HG03457 (cell line): ENCODE data around the gene ETFA.

Experiments
- ATAC-seq: cut with Tn5 transposase; IDR thresholded peaks from one replicate; pipeline ENCODE4 v1.9.1; 2021; ENCODE audit warnings: moderate number of reproducible peaks; ENCODE audit not compliant: unreplicated experiment

Gene ETFA

GRCh38 chr15:76179023-76179422, 132.2 kb downstream of the ETFA start:
- ATAC-seq, result no peak

GRCh38 chr15:76178296-76179000, 132.8 kb downstream of the ETFA start:
- ATAC-seq, result no peak

GRCh38 chr15:76177491-76178040, 133.7 kb downstream of the ETFA start:
- no peak for ATAC-seq

GRCh38 chr15:76176487-76177085, 134.7 kb downstream of the ETFA start:
- no peak for ATAC-seq

GRCh38 chr15:76176059-76176458, 135.2 kb downstream of the ETFA start:
- ATAC-seq, result no peak

GRCh38 chr15:76175442-76175841, 135.8 kb downstream of the ETFA start:
- ATAC-seq, result no peak

GRCh38 chr15:76174654-76175053, 136.6 kb downstream of the ETFA start:
- no peak for ATAC-seq

- ATAC-seq, result no peak
Observed at GRCh38 chr15:76173317-76173834, 137.9 kb downstream of the ETFA start.

GRCh38 chr15:76172782-76173181, 138.5 kb downstream of the ETFA start:
- no peak for ATAC-seq

GRCh38 chr15:76169911-76170800, 141.1 kb downstream of the ETFA start:
- ATAC-seq, result no peak

GRCh38 chr15:76169018-76169417, 142.3 kb downstream of the ETFA start:
- ATAC-seq, result no peak

- no peak for ATAC-seq
Observed at GRCh38 chr15:76168237-76168984, 142.9 kb downstream of the ETFA start.

GRCh38 chr15:76165951-76166350, 145.3 kb downstream of the ETFA start:
- no peak for ATAC-seq
